K562 (cell line): ENCODE measurements around the gene UGT1A10. TPM values are rescaled to one million over a fixed set of nuclear protein-coding genes. Genes with fewer than 3 reads are reported as not detected.

Experiments
- ATAC-seq: fragments of 200-7000 bp; cut with Tn5 transposase; 3 replicates; pipeline ENCODE4 v1.9.1; 2020; ENCODE audit warnings: moderate library complexity
- BruUV-seq: library from RNA; stranded (reverse); fragments of 400-500 nt; replicated peaks from 2 replicates; lab custom pipeline; 2021; lab: Mats Ljungman, UMichigan
- CTCF ChIA-PET: fragments of 300-600 bp; formaldehyde crosslinking; extraction: SDS; loops from one replicate; lab custom pipeline; 2021; ENCODE audit warnings: low intra/inter-chr PET ratio; lab: Yijun Ruan, JAX
- POLR2A ChIA-PET: fragments of 300-600, 350-650 bp; sonication (Branson Sonifier 250); formaldehyde crosslinking; extraction: SDS; loops from one replicate; lab custom pipeline; 2021; ENCODE audit warnings: antibody characterized with exemption, inconsistent platforms; lab: Yijun Ruan, JAX
- DNase-seq, 4 experiments: peaks; one replicate each; pipeline versions ENCODE4 v3.0.0 to v3.0.0-alpha.2; 2011 to 2018; ENCODE audit warnings: low spot score in 3 of 4, mixed read lengths in 3 of 4; ENCODE audit errors: extremely low read depth in 1 of 4
- FAIRE-seq: peaks from 2 replicates; lab custom pipeline; 2011; peaks lifted over from hg19 to GRCh38; lab: Jason Lieb, UNC
- H2AFZ ChIP-seq: 2 replicates; pipeline ENCODE4 v1.6.0; 2011; ENCODE audit warnings: low read depth, low read length, control low read depth, inconsistent platforms
- H3K27ac ChIP-seq: fragments of 200-600 bp; 3 replicates; pipeline ENCODE4 v1.8.0; 2011; ENCODE audit warnings: low read depth, mild to moderate bottlenecking, control low read depth, inconsistent platforms, low read length, moderate library complexity, mixed read lengths; ENCODE audit errors: extremely low read depth
- H3K27me3 ChIP-seq, 2 experiments: fragments of 300-600 bp in 1 of 2; 2 replicates in 1 of 2; 3 replicates in 1 of 2; pipeline versions ENCODE4 v1.6.0 to v1.8.0; 2011; ENCODE audit warnings: inconsistent platforms in 2 of 2, low read length in 2 of 2, mild to moderate bottlenecking in 1 of 2, mixed read lengths in 1 of 2, moderate library complexity in 1 of 2; ENCODE audit not compliant: control insufficient read depth in 2 of 2, insufficient read depth in 2 of 2
- H3K36me3 ChIP-seq: fragments of 300-600 bp; 3 replicates; pipeline ENCODE4 v1.8.0; 2011; ENCODE audit warnings: mild to moderate bottlenecking, low read length, inconsistent platforms; ENCODE audit not compliant: control insufficient read depth, insufficient read depth
- H3K4me1 ChIP-seq, 2 experiments: fragments of 200-600 bp in 1 of 2; replicated peaks in 1 of 2; 2 replicates in 1 of 2; 3 replicates in 1 of 2; pipeline versions ENCODE4 v1.5.1 to v1.8.0; 2011; ENCODE audit warnings: inconsistent platforms in 2 of 2, low read length in 2 of 2, mild to moderate bottlenecking in 1 of 2, mixed read lengths in 1 of 2, moderate library complexity in 1 of 2; ENCODE audit not compliant: control insufficient read depth in 2 of 2, insufficient read depth in 2 of 2
- H3K4me2 ChIP-seq: 2 replicates; pipeline ENCODE4 v1.6.1; 2011; ENCODE audit warnings: low read length, control low read depth, inconsistent platforms, mixed read lengths; ENCODE audit not compliant: insufficient read depth
- H3K4me3 ChIP-seq: fragments of 200-600 bp; sonication (generic), shearing (Covaris generic); 2 replicates; pipeline ENCODE4 v1.5.1; 2016; ENCODE audit warnings: control low read depth, inconsistent platforms
- H3K79me2 ChIP-seq: fragments of 200-600 bp; 3 replicates; pipeline ENCODE4 v1.8.0; 2011; ENCODE audit warnings: low read length, inconsistent platforms; ENCODE audit not compliant: control insufficient read depth, insufficient read depth
- H3K9ac ChIP-seq, 2 experiments: 2 replicates each; pipeline versions ENCODE4 v1.6.0 to v1.6.1; 2011; ENCODE audit warnings: low read depth in 2 of 2, low read length in 2 of 2, control low read depth in 1 of 2, inconsistent platforms in 1 of 2, mild to moderate bottlenecking in 1 of 2, mixed read lengths in 1 of 2; ENCODE audit not compliant: insufficient read depth in 1 of 2
- H3K9me1 ChIP-seq: one replicate; pipeline ENCODE4 v1.6.0; 2011; ENCODE audit warnings: inconsistent platforms, mild to moderate bottlenecking, low read length, moderate library complexity; ENCODE audit not compliant: control insufficient read depth, insufficient read depth
- H3K9me3 ChIP-seq: replicated peaks from 2 replicates; pipeline ENCODE4 v1.5.1; 2011; ENCODE audit warnings: low read depth, low read length, inconsistent platforms; ENCODE audit not compliant: control insufficient read depth, insufficient read depth
- H4K20me1 ChIP-seq: replicated peaks from 2 replicates; pipeline ENCODE4 v1.6.1; 2011; ENCODE audit warnings: low read length, inconsistent platforms, mixed read lengths; ENCODE audit not compliant: control insufficient read depth, insufficient read depth
- CHD4 ChIP-seq: fragments of 200-600 bp; sonication (generic); IDR thresholded peaks from 3 replicates; pipeline ENCODE4 v1.6.1; 2012; ENCODE audit warnings: low read depth, mild to moderate bottlenecking, mixed read lengths, low read length, inconsistent platforms; ENCODE audit not compliant: insufficient read depth, insufficient replicate concordance, poor library complexity, severe bottlenecking
- ZHX1 ChIP-seq: fragments of 150-350 bp; conservative IDR thresholded peaks from 2 replicates; pipeline ENCODE4 v1.6.1; 2014; ENCODE audit warnings: low read length
- WGBS: fragments of 100-300 bp; shearing (Covaris generic); methylation state at CpG from one replicate; pipeline ENCODE4 v1.1.6; 2016; ENCODE audit warnings: low coverage, mixed read lengths; ENCODE audit not compliant: insufficient coverage; ENCODE audit errors: missing lambda C conversion rate; 5-methylcytosine and 5-hydroxymethylcytosine counted together
- in situ Hi-C: fragments of 300-500 bp; cut with MboI; formaldehyde crosslinking; loops from 4 replicates; pipeline ENCODE4 v1.15.0; 2018; ENCODE audit warnings: inconsistent platforms, mixed read lengths
- intact Hi-C: fragments of 100-400 bp; cut with micrococcal nuclease; formaldehyde crosslinking; loops from 2 replicates; pipeline ENCODE4 v1.14.2; 2022
- polyA plus RNA-seq, 8 experiments: library from polyadenylated mRNA; depleted of rRNA in 4 of 8; stranded (reverse) in 5 of 8; unstranded in 3 of 8; fragments of >200 nt; fragmentation: Nextera tagmentation in 2 of 8; fragmentation: Illumina TruSeq in 1 of 8; extraction: Ambion mirVana in 2 of 8; extraction: Trizol in 1 of 8; gene quantifications; 2 replicates each; pipeline versions ENCODE4 v1.2.1 to v1.2.3, GENCODE V29; 2011 to 2014; ENCODE audit warnings: inconsistent platforms in 1 of 8, missing spikeins in 1 of 8
- total RNA-seq, 7 experiments: library from RNA; depleted of rRNA in 6 of 7; stranded (reverse); fragments of >200 nt in 6 of 7; fragmentation: Illumina TruSeq in 2 of 7; extraction: Trizol in 2 of 7; gene quantifications; 2 replicates each; pipeline versions ENCODE4 v1.2.1 to v1.2.3, GENCODE V29; 2011 to 2021; ENCODE audit warnings: low replicate concordance in 1 of 7
- TF ChIP-seq, protein P1 (sequence below): fragments of 250-450 bp; sonication (Bioruptor Pico); IDR thresholded peaks from 2 replicates; pipeline ENCODE4 v1.4.0; 2020; ENCODE audit warnings: mild to moderate bottlenecking
- TF ChIP-seq, protein P2 (sequence below): IDR thresholded peaks from 2 replicates; pipeline ENCODE4 v1.6.1; 2016; ENCODE audit warnings: missing genetic modification characterization, missing compliant biosample characterization
- TF ChIP-seq, protein P3 (sequence below): IDR thresholded peaks from 2 replicates; pipeline ENCODE4 v1.6.1; 2014; ENCODE audit warnings: antibody characterized with exemption
- TF ChIP-seq, protein P4 (sequence below): fragments of 450-650 bp; IDR thresholded peaks from 2 replicates; pipeline ENCODE4 v1.7.0; 2016; ENCODE audit warnings: borderline replicate concordance

UGT1A10 gene
- total and polyA plus RNA-seq, 9 of the 15 experiments (the other 6 are each of a cell fraction or from before 2014, with no cell fraction given), result not detected

- intact Hi-C loops, result no loop called here
- Histone ChIP-seq H3K9me1 (no peaks in the 10 kb centered on the region), H3K4me2 (no peak overlapping the region), H3K27me3 (peaks cover 2 to 62% of the 10 kb centered on the region in 2 experiments; a peak in 4 of 5 replicates), H3K36me3 (no peaks in the 10 kb centered on the region), H3K4me1 (no peaks in the 10 kb centered on the region; a peak in 1 of 5 replicates), H4K20me1 (no peaks in the 10 kb centered on the region; the same call in 1 of the 2 replicates), H3K27ac (no peak overlapping the region), H3K4me3 (no peak overlapping the region), H3K9ac (no peak overlapping the region), H3K79me2 (no peaks in the 10 kb centered on the region), H2AFZ (no peak overlapping the region), H3K9me3 (no peaks in the 10 kb centered on the region)
- no TSS peak for BruUV-seq
- FAIRE-seq (no peak), DNase-seq (no peak), ATAC-seq (no peak)
- in situ Hi-C loops, result no loop called here
- CTCF ChIA-PET, result no interaction called here
- POLR2A ChIA-PET, result interaction anchor here (0.6 kb wide), 1 partner anchor 58 kb away, joined by 3 read pairs; no protein-coding TSS in a partner anchor
- WGBS, result 4% methylated on average over 12 of the region's 18 CpGs
- TF ChIP-seq, protein P1, sequence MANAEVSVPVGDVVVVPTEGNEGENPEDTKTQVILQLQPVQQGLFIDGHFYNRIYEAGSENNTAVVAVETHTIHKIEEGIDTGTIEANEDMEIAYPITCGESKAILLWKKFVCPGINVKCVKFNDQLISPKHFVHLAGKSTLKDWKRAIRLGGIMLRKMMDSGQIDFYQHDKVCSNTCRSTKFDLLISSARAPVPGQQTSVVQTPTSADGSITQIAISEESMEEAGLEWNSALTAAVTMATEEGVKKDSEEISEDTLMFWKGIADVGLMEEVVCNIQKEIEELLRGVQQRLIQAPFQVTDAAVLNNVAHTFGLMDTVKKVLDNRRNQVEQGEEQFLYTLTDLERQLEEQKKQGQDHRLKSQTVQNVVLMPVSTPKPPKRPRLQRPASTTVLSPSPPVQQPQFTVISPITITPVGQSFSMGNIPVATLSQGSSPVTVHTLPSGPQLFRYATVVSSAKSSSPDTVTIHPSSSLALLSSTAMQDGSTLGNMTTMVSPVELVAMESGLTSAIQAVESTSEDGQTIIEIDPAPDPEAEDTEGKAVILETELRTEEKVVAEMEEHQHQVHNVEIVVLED (CRISPR knock-in tag), result no peak
- TF ChIP-seq, protein P2, sequence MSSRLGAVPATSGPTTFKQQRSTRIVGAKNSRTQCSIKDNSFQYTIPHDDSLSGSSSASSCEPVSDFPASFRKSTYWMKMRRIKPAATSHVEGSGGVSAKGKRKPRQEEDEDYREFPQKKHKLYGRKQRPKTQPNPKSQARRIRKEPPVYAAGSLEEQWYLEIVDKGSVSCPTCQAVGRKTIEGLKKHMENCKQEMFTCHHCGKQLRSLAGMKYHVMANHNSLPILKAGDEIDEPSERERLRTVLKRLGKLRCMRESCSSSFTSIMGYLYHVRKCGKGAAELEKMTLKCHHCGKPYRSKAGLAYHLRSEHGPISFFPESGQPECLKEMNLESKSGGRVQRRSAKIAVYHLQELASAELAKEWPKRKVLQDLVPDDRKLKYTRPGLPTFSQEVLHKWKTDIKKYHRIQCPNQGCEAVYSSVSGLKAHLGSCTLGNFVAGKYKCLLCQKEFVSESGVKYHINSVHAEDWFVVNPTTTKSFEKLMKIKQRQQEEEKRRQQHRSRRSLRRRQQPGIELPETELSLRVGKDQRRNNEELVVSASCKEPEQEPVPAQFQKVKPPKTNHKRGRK, result no peak
- TF ChIP-seq ZHX1 (no peak), CHD4 (no peak)
- TF ChIP-seq, protein P3, sequence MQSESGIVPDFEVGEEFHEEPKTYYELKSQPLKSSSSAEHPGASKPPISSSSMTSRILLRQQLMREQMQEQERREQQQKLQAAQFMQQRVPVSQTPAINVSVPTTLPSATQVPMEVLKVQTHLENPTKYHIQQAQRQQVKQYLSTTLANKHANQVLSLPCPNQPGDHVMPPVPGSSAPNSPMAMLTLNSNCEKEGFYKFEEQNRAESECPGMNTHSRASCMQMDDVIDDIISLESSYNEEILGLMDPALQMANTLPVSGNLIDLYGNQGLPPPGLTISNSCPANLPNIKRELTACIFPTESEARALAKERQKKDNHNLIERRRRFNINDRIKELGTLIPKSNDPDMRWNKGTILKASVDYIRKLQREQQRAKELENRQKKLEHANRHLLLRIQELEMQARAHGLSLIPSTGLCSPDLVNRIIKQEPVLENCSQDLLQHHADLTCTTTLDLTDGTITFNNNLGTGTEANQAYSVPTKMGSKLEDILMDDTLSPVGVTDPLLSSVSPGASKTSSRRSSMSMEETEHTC, result no peak
- TF ChIP-seq, protein P4, sequence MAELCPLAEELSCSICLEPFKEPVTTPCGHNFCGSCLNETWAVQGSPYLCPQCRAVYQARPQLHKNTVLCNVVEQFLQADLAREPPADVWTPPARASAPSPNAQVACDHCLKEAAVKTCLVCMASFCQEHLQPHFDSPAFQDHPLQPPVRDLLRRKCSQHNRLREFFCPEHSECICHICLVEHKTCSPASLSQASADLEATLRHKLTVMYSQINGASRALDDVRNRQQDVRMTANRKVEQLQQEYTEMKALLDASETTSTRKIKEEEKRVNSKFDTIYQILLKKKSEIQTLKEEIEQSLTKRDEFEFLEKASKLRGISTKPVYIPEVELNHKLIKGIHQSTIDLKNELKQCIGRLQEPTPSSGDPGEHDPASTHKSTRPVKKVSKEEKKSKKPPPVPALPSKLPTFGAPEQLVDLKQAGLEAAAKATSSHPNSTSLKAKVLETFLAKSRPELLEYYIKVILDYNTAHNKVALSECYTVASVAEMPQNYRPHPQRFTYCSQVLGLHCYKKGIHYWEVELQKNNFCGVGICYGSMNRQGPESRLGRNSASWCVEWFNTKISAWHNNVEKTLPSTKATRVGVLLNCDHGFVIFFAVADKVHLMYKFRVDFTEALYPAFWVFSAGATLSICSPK, result no peak
Measured at GRCh38 chr2:233819884-233820773, 183.9 kb downstream of the UGT1A10 start.
